ENCODE measurements around the gene GALNS. TPM values are rescaled to one million over a fixed set of nuclear protein-coding genes. Genes with fewer than 3 reads are reported as not detected.

GALNS gene
- polyA plus RNA-seq, 2 of the 4 experiments (the other 2 are of a cell fraction), result 7.0 to 31.2 TPM

- no peak for TF ChIP-seq ZNF302 (CRISPR knock-in tag; IDR thresholded peaks at IDR 0.05)
- TF ChIP-seq TFCP2L1 (CRISPR knock-in tag; IDR thresholded peaks at IDR 0.05), result no peak
- TF ChIP-seq ESRRA (IDR thresholded peaks at IDR 0.05; ENCODE audit: borderline replicate concordance, low read length), result no peak
- TF ChIP-seq HMGXB4 (CRISPR knock-in tag; IDR thresholded peaks at IDR 0.05; ENCODE audit: borderline replicate concordance), result peak; percentile 96; the same call in 1 of the 2 replicates
- peak in 1 of 2 experiments; percentile 66; a peak in 2 of 5 replicates for TF ChIP-seq JUN (IDR thresholded peaks at IDR 0.05)
- TF ChIP-seq CBX8 (IDR thresholded peaks at IDR 0.05), result no peak
- TF ChIP-seq RAD21 (conservative IDR thresholded peaks at IDR 0.05 in 1 of 2, IDR thresholded peaks at IDR 0.05 in 1 of 2), result peak; percentile 72 to 83
- TF ChIP-seq CHD4 (IDR thresholded peaks at IDR 0.05; ENCODE audit: borderline replicate concordance), result peak; percentile 27; the same call in 1 of the 2 replicates
- TF ChIP-seq RNF2 (IDR thresholded peaks at IDR 0.05; ENCODE audit: borderline replicate concordance, low read depth), result no peak
- TF ChIP-seq EHF (CRISPR knock-in tag; IDR thresholded peaks at IDR 0.05), result no peak
- no peak for TF ChIP-seq MAZ (IDR thresholded peaks at IDR 0.05; ENCODE audit: borderline replicate concordance, low read depth, low read length)
- TF ChIP-seq KDM1A (IDR thresholded peaks at IDR 0.05; ENCODE audit: low read depth), result no peak
- TF ChIP-seq MYC (IDR thresholded peaks at IDR 0.05; ENCODE audit: borderline replicate concordance, low read length), result no peak; the same call in 1 of the 2 replicates
- no peak for TF ChIP-seq FOSL2 (IDR thresholded peaks at IDR 0.05)
- no peak for TF ChIP-seq FOSL2 (CRISPR knock-in tag; IDR thresholded peaks at IDR 0.05)
- TF ChIP-seq EHMT2 (IDR thresholded peaks at IDR 0.05; ENCODE audit: low read depth), result no peak
- TF ChIP-seq E2F6 (IDR thresholded peaks at IDR 0.05; ENCODE audit: borderline replicate concordance, low read depth), result peak; percentile 66
- peak; percentile 71 for TF ChIP-seq SMC3 (IDR thresholded peaks at IDR 0.05)
- TF ChIP-seq EP300 (IDR thresholded peaks at IDR 0.05), result no peak
- no peak for TF ChIP-seq NR3C1 (IDR thresholded peaks at IDR 0.05)
- TF ChIP-seq PHF8 (IDR thresholded peaks at IDR 0.05; ENCODE audit: borderline replicate concordance, low read depth), result peak; percentile 47
- TF ChIP-seq HDAC2 (IDR thresholded peaks at IDR 0.05), result no peak
- no peak for TF ChIP-seq SREBF2 (IDR thresholded peaks at IDR 0.05)
- TF ChIP-seq USF2 (IDR thresholded peaks at IDR 0.05), result no peak
- no peak for TF ChIP-seq PBX3 (IDR thresholded peaks at IDR 0.05)
- TF ChIP-seq CHD2 (IDR thresholded peaks at IDR 0.05; ENCODE audit: low read length, partially characterized antibody), result no peak
- peak; percentile 85 for TF ChIP-seq MAX (IDR thresholded peaks at IDR 0.05)
- no peak for TF ChIP-seq CBX2 (IDR thresholded peaks at IDR 0.05; ENCODE audit: borderline replicate concordance, low read depth)
- peak; percentile 81 for TF ChIP-seq POLR2A (IDR thresholded peaks at IDR 0.05; ENCODE audit: low read length)
- no peak for TF ChIP-seq CEBPB (IDR thresholded peaks at IDR 0.05)
- TF ChIP-seq BHLHE40 (IDR thresholded peaks at IDR 0.05; ENCODE audit: low read depth, low read length), result no peak
- 0 out of 2 replicates have a peak, but pooled peaks have one; percentile 24 for TF ChIP-seq TP53 (CRISPR knock-in tag; IDR thresholded peaks at IDR 0.05)
These were observed 71.4 kb downstream of the GALNS start, which contains the start of gene PIEZO1 (continued) for GRCh38 chr16:88785106-88785924.
